HG03342 (cell line): ENCODE measurements around the gene OLFM4.

ENCODE experiments used
- ATAC-seq: cut with Tn5 transposase; IDR thresholded peaks from one replicate; pipeline ENCODE4 v1.9.1; 2021; ENCODE audit warnings: mild to moderate bottlenecking, moderate library complexity; ENCODE audit not compliant: unreplicated experiment

Gene OLFM4

GRCh38 chr13:53064731-53065130 is 36.1 kb downstream of the OLFM4 start:
- no peak for ATAC-seq

GRCh38 chr13:53066411-53066810 is 37.8 kb downstream of the OLFM4 start:
- no peak for ATAC-seq

- no peak for ATAC-seq
These were observed 40.2 kb downstream of the OLFM4 start for GRCh38 chr13:53068585-53069520.

GRCh38 chr13:53069800-53070199 is 41.2 kb downstream of the OLFM4 start:
- no peak for ATAC-seq

GRCh38 chr13:53073711-53074110 is 45.1 kb downstream of the OLFM4 start:
- ATAC-seq: no peak

- no peak for ATAC-seq
These were observed 45.5 kb downstream of the OLFM4 start for GRCh38 chr13:53074114-53074513.

- ATAC-seq: no peak
These were observed 46.9 kb downstream of the OLFM4 start for GRCh38 chr13:53075356-53076041.

GRCh38 chr13:53079691-53080090 is 51.1 kb downstream of the OLFM4 start:
- ATAC-seq: no peak

GRCh38 chr13:53088871-53089270 is 60.3 kb downstream of the OLFM4 start:
- no peak for ATAC-seq

- ATAC-seq: no peak
These were observed 61.3 kb downstream of the OLFM4 start for GRCh38 chr13:53089951-53090350.

- no peak for ATAC-seq
These were observed 61.8 kb downstream of the OLFM4 start for GRCh38 chr13:53090461-53090860.

GRCh38 chr13:53092931-53093330 is 64.3 kb downstream of the OLFM4 start:
- no peak for ATAC-seq

- ATAC-seq: no peak
These were observed 69.8 kb downstream of the OLFM4 start for GRCh38 chr13:53098455-53098854.

- no peak for ATAC-seq
These were observed 71.9 kb downstream of the OLFM4 start for GRCh38 chr13:53100394-53101063.
